Heart left ventricle (tissue), 16 donors: ENCODE results near the gene STRIT1. TPM values are rescaled to one million over a fixed set of nuclear protein-coding genes. Genes with fewer than 3 reads are reported as not detected.

Experiments used
- ATAC-seq, 4 donors: fragments of 200-7000 bp; cut with Tn5 transposase; one replicate each; pipeline ENCODE4 v1.9.1; 2020 to 2022; ENCODE audit warnings: moderate library complexity in 4 of 4, mild to moderate bottlenecking in 3 of 4, moderate number of reproducible peaks in 1 of 4
- DNase-seq, 5 donors: peaks; one replicate each; pipeline ENCODE4 v3.0.0-alpha.2; 2020
- H3K27ac ChIP-seq, 12 donors: fragments of 200-600 bp; sonication (generic) in 4 of 12; one replicate each; pipeline versions ENCODE4 v1.5.0 to v1.8.0; 2016 to 2022; ENCODE audit warnings: mild to moderate bottlenecking in 2 of 12
- H3K27me3 ChIP-seq, 9 donors: fragments of 200-600 bp; sonication (generic) in 2 of 9; one replicate each; pipeline versions ENCODE4 v1.5.1 to v1.8.0; 2016 to 2022; ENCODE audit warnings: mild to moderate bottlenecking in 3 of 9
- H3K36me3 ChIP-seq, 9 donors: fragments of 200-600 bp; sonication (generic) in 2 of 9; one replicate each; pipeline versions ENCODE4 v1.5.0 to v1.8.0; 2018 to 2022; ENCODE audit warnings: mild to moderate bottlenecking in 2 of 9
- H3K4me1 ChIP-seq, 12 donors: fragments of 200-600 bp; sonication (generic) in 4 of 12; one replicate each; pipeline versions ENCODE4 v1.5.0 to v1.8.0; 2016 to 2022; ENCODE audit warnings: mild to moderate bottlenecking in 3 of 12
- H3K4me3 ChIP-seq, 12 donors: fragments of 200-600 bp; sonication (generic) in 4 of 12; one replicate each; pipeline versions ENCODE4 v1.5.0 to v1.8.0; 2017 to 2022; ENCODE audit warnings: mild to moderate bottlenecking in 9 of 12, moderate library complexity in 4 of 12
- H3K9me3 ChIP-seq, 12 donors: fragments of 200-600 bp; sonication (generic) in 4 of 12; one replicate each; pipeline versions ENCODE4 v1.5.0 to v1.8.0; 2016 to 2022; ENCODE audit warnings: mild to moderate bottlenecking in 1 of 12
- CTCF ChIP-seq, 12 donors: fragments of 200-600 bp; sonication (generic) in 4 of 12; IDR thresholded peaks; one replicate each; pipeline versions ENCODE4 v1.5.0 to v1.8.0; 2018 to 2022; ENCODE audit warnings: antibody characterized with exemption in 12 of 12, mild to moderate bottlenecking in 5 of 12
- POLR2A ChIP-seq, 2 donors: fragments of 450-650 bp; IDR thresholded peaks; one replicate each; pipeline ENCODE4 v1.6.1; 2017; ENCODE audit warnings: antibody characterized with exemption in 2 of 2, mild to moderate bottlenecking in 2 of 2, moderate library complexity in 2 of 2
- WGBS, 4 donors: extraction: QIAGEN DNeasy Blood & Tissue Kit in 2 of 4; methylation state at CpG; one replicate each; pipeline versions ENCODE4 v1.1.5 to v1.1.7; 2013 to 2018; 5-methylcytosine and 5-hydroxymethylcytosine counted together
- intact Hi-C, 10 donors: fragments of 100-400 bp; cut with DNase I; formaldehyde crosslinking; loops; one replicate each; pipeline versions ENCODE4 v1.11.1 to v1.14.2; 2022
- polyA plus RNA-seq, 2 donors: library from polyadenylated mRNA; stranded (reverse); fragments of 200-250 nt; gene quantifications; one replicate each; pipeline ENCODE4 v1.2.3, GENCODE V29; 2013
- total RNA-seq, 9 donors: library from RNA; depleted of rRNA in 2 of 9; stranded (reverse); fragments of >200 nt in 2 of 9; fragmentation: NEBNext Ultra II Directional in 3 of 9; extraction: Animal tissue kit (Norgen Biotek cat#: 25700) in 3 of 9; gene quantifications; one replicate each; pipeline versions ENCODE4 v1.1.0 to v1.2.4, GENCODE V29; 2016 to 2023
- donor health status: ischemic (EF 13 %, LVEDD 7.1; RV severe dilation, severe dysfunction).
- donor health status: healthy with polysubstance abuse.
- donor health status: DM: no; HTN: yes; CAD: no.
- donor health status: DM: no; HTN: no; CAD: no.
- donor health status: ischemic (EF 25% LVEDD 6.9; RV normal size, moderate dysfunction).
- donor health status: ischemic (EF 25% LVEDD 5.7; RV mildly dilated, moderate dysfunction).
- donor health status: healthy.
- donor health status: DM: yes; HTN: yes; CAD: no.
- donor health status: ischemic (EF 35%, LVEDD 5.7; RV mildly dilated, moderate dysfunction).
- donor health status: nonischemic (EF 11% LVEDD 7.7; RV severe dilation, severe dysfunction).
- donor health status: DM: yes; HTN: yes; CAD: no.
- donor health status: PGD.
- donor health status: ischemic (EF 29% LVEDD 5.4; RV normal size, mild dysfunction).
- donor health status: nonischemic (EF 23%, LVEDD 6.1; RV moderate dilation, normal function).

Gene STRIT1
- total and polyA plus RNA-seq, 11 donors: 0.18 to 12.0 (median 1.6) TPM

GRCh38 chr3:155303540-155304097 is 10.1 kb upstream of the STRIT1 start:
- intact Hi-C loops: no loop called here
- TF ChIP-seq POLR2A (IDR thresholded peaks at IDR 0.05): no peak
- TF ChIP-seq CTCF (IDR thresholded peaks at IDR 0.05): no peak
- DNase-seq (no peak), ATAC-seq (no peak)
- Histone ChIP-seq H3K36me3 (no peaks in the 10 kb centered on the region), H3K27ac (no peak overlapping the region), H3K27me3 (no peaks in the 10 kb centered on the region), H3K4me1 (no peaks in the 10 kb centered on the region), H3K4me3 (no peak overlapping the region), H3K9me3 (peaks cover 0 to 4% (median 0%) of the 10 kb centered on the region in 12 donors)

GRCh38 chr3:155302891-155303290 is 9.4 kb upstream of the STRIT1 start:
- H3K4me3 ChIP-seq: no peak overlapping the region
- no peak for TF ChIP-seq CTCF (IDR thresholded peaks at IDR 0.05)
- no peak for TF ChIP-seq POLR2A (IDR thresholded peaks at IDR 0.05)
- intact Hi-C loops: no loop called here
- H3K4me1 ChIP-seq: no peaks in the 10 kb centered on the region
- no peak for DNase-seq
- H3K36me3 ChIP-seq: no peaks in the 10 kb centered on the region
- no peak overlapping the region for H3K27ac ChIP-seq
- H3K9me3 ChIP-seq: peaks cover 0 to 9% (median 0%) of the 10 kb centered on the region in 12 donors
- no peak for ATAC-seq
- WGBS, 4 donors: 39 to 61% (median 48%) methylated on average over 2 of the region's 2 CpGs
- no peaks in the 10 kb centered on the region for H3K27me3 ChIP-seq

- H3K9me3 ChIP-seq: peaks cover 0 to 11% (median 0%) of the 10 kb centered on the region in 12 donors
- ATAC-seq: no peak
- H3K4me1 ChIP-seq: no peaks in the 10 kb centered on the region
- 50 to 60% (median 56%) methylated on average over 2 of the region's 2 CpGs for WGBS, 4 donors
- intact Hi-C loops: no loop called here
- TF ChIP-seq CTCF (IDR thresholded peaks at IDR 0.05) (no peak), POLR2A (IDR thresholded peaks at IDR 0.05) (no peak)
- no peaks in the 10 kb centered on the region for H3K36me3 ChIP-seq
- DNase-seq: no peak
- H3K27ac ChIP-seq: no peak overlapping the region
- no peaks in the 10 kb centered on the region for H3K27me3 ChIP-seq
- H3K4me3 ChIP-seq: no peak overlapping the region
Observed at GRCh38 chr3:155302481-155302880, 9.0 kb upstream of the STRIT1 start.

- Histone ChIP-seq H3K9me3 (peaks cover 0 to 29% (median 8%) of the 10 kb centered on the region in 12 donors), H3K27me3 (no peaks in the 10 kb centered on the region), H3K4me1 (no peaks in the 10 kb centered on the region), H3K36me3 (no peaks in the 10 kb centered on the region), H3K27ac (no peak overlapping the region), H3K4me3 (no peak overlapping the region)
- no peak for TF ChIP-seq POLR2A (IDR thresholded peaks at IDR 0.05)
- TF ChIP-seq CTCF (IDR thresholded peaks at IDR 0.05): no peak
- DNase-seq (no peak), ATAC-seq (no peak)
- intact Hi-C loops: no loop called here
Observed at GRCh38 chr3:155297100-155297499, 3.6 kb upstream of the STRIT1 start.
